CD4-positive, alpha-beta T cell treated with Interleukin-21 for 1 hour (primary cell): Measurements from ENCODE around the gene MRPS30.
"Not testable (repeated sequence)": the region's sequence is repeated elsewhere in the genome, so short reads cannot be mapped to it uniquely, and the experiment has no call there.

Source experiments
- DNase-seq: peaks from one replicate; pipeline ENCODE4 v3.0.0-alpha.2; 2020

Gene MRPS30

DNA sequence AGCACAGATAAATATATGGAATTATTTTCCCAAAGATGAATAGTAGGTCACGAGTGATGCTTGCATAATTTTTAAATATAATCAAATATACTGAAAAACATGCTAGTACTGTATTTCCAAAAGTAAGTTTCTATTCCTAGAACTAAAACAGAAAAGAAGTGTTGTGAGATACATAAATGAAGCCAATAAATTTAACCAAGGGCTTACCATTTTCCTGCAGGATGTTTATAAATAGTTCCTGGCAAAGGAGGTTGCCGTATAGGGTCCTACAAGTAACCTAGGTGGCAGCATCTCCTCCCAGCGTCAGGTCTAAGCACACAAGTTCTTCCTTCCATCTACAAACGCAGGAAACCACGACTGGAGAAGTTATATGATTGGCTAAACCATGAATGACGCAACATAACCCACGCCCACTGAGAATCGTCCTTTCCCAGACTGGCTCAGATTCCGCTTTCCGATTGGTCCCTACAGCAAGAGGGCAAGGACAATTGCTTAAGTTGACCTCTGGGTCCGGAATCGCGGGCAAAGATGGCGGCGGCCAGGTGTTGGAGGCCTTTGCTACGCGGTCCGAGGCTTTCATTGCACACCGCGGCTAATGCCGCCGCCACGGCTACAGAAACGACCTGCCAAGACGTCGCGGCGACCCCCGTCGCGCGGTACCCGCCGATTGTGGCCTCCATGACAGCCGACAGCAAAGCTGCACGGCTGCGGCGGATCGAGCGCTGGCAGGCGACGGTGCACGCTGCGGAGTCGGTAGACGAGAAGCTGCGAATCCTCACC lies at the start of gene MRPS30:
Gene MRPS30, plus strand, starts transcription at position 513 of the 780 bp plus-strand sequence. Its CDS starts 16 bp downstream, at position 529.
- peak; percentile 96 for DNase-seq

GRCh38 chr5:44769200-44769876 lies 39.4 kb upstream of the MRPS30 start:
- no peak for DNase-seq

- DNase-seq: no peak
These were observed 38.9 kb upstream of the MRPS30 start for GRCh38 chr5:44769877-44770209.

- no peak for DNase-seq
These were observed 37.7 kb upstream of the MRPS30 start for GRCh38 chr5:44770780-44771717.

DNA sequence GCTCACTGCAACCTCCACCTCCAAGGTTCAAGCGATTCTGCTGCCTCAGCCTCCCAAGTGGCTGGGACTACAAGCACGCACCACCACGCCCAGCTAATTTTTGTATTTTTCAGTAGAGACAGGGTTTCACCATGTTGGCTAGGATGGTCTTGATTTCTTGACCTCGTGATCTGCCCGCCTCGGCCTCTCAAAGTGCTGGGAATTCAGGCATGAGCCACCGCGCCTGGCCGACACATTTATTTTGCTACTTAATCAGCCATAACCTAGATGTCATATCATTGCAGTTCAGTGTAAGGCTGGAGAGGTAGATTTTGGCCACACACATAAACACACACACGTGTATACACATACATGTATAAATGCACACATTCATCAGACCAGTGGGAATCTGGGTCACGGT lies 36.4 kb upstream of the MRPS30 start:
- not testable (repeated sequence) for DNase-seq

- peak; percentile 27 for DNase-seq
These were observed 34.4 kb upstream of the MRPS30 start for GRCh38 chr5:44774279-44774880.

DNA sequence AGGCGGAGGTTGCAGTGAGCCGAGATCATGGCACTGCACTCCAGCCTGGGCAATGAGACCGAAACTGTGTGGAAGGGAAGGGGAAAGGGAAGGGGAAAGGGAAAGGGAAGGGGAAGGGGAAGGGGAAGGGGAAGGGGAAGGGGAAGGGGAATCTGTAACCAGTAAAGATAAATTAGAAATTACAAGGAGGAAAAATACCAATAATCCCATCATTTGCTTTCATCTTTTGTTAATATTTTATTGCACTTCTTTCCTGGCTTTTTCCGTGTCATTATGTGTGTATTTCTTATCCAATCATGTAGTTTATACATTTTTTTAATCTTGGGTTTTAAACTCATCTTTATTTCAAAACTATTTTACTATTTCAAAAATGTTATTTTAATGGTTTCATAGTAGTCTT lies 29.6 kb upstream of the MRPS30 start:
- no peak for DNase-seq

- no peak for DNase-seq
These were observed 25.0 kb upstream of the MRPS30 start for GRCh38 chr5:44783634-44784315.

DNA sequence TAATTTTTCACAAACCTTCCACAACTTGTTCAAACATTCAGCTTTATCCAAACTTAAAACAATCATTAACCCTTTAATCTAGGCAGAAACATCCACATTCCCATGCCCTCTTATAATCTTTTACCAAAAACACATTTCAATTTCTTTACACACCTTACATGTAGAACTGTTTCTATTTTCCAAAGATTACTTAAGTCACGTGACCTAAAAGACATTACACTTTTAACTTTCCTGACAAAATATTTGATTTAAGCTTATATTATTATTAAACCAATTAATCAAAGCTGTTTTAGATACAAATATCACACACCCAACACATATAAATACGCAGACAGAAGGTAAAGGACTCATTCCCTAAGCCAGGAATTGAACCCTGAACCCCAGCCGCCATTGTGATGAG lies 21.0 kb upstream of the MRPS30 start:
- DNase-seq: no peak

DNA sequence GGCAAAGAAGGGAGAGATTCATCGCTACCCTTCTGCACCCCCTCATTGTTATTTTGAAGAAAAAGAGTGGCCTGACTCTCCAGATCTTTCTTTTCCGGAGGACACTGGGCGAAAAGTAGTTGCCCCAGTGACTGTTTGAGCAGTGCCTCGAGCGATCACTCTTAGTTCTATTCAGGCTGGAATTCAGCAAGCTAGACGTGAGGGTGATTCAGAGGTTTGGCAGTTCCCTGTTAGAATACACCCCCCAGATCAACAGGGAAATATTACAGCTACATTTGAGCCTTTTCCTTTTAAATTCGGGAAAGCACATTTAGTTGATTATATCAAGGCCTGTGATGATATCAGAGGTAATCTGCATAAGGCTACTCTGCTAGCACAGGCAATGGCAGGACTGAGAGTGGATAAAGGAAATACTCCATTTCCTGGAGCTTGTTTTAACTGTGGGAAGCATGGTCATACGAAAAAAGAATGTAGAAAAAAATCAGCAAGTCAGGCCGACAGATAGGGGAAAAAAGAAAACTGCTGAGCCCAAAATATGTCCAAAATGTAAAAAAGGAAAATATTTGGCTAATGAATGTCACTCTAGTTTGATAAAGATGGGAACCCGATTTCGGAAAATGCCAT lies 19.3 kb upstream of the MRPS30 start:
- DNase-seq: not testable (repeated sequence)

GRCh38 chr5:44792031-44792673 lies 16.6 kb upstream of the MRPS30 start:
- not testable (repeated sequence) for DNase-seq

GRCh38 chr5:44794371-44794770 lies 14.4 kb upstream of the MRPS30 start:
- DNase-seq: no peak

DNA sequence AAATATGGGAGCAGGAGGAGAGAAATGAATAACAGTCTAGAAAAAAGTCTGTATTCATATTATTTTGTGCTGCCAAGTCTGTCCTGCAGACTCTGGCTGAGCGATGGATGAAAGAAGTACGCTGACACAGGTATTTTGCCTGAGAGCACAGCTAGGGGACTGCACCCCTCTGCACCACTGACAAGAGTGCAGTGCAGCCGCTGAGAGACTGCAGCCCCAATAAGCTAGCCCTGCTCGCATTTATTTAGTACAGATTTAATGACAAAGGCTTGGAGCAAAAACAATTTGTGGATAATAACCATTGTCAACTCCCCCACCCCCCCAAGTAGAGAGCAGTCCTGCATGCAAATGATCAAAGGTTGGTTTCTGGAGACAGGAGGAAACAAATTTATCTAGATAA lies 13.3 kb upstream of the MRPS30 start:
- no peak for DNase-seq

GRCh38 chr5:44797841-44798240 lies 10.9 kb upstream of the MRPS30 start:
- no peak for DNase-seq

- no peak for DNase-seq
These were observed 6.8 kb upstream of the MRPS30 start for GRCh38 chr5:44801992-44802391.

DNA sequence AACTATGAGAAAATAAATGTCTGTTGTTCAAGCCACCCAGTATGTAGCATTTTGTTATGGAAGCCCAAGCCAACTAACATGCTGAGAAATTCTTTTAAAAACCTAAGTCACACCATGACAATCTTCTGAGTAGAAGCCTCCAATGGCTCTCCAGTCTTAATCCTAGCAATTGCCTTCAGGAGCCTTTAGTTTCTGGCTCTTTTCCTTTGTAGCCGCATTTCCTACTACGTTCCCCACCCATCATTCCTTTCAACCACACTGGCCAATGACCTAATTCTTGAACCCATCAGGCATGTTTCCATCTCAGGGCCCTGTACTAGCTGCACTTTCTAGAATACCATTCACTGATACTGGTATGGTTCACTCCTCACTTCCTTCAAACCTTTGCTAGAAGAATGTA lies 2.1 kb upstream of the MRPS30 start:
- DNase-seq: no peak

DNA sequence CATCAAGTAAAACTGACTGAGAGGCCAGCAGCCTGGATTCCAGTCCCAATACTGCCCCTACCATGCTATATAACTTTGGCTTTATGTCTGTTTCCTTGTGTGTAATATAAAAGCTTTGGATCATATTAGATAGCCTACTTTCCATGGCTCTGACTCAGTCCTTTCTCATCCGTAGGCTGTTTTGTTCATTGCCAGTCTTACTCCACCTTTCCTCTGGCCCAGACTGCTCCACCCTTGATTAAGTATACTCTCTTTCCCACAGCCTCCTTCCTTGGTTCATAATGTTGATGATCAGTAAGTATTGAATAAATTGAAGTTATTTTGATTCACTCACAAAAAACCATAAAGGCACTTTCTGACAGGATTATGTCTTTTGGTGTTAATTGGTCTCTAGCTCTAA lies 1.5 kb upstream of the MRPS30 start:
- DNase-seq: no peak

DNA sequence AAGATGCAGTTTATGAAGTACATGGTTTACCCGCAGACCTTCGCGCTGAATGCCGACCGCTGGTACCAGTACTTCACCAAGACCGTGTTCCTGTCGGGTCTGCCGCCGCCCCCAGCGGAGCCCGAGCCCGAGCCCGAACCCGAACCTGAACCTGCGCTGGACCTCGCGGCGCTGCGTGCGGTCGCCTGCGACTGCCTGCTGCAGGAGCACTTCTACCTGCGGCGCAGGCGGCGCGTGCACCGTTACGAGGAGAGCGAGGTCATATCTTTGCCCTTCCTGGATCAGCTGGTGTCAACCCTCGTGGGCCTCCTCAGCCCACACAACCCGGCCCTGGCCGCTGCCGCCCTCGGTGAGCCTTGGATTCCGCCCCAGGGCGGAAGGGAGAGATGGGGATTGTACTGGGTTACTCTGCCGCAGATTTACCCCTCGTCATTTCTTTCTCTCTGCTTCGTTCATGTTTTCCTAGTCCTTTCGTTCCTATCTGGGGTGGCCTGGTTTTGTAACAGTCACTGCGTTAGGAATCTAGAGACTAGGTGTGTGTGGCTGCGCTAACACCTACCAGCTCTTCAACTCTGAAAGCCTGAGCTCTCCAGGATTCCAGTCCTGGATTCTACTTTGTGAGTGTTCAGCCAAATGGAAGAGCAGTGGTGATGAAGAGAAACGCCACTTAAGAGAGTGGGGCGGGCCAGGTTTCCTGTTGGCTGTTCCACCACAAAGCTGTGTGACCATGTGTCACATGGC lies 638 bp downstream of the MRPS30 start:
- DNase-seq: peak; percentile 41

DNA sequence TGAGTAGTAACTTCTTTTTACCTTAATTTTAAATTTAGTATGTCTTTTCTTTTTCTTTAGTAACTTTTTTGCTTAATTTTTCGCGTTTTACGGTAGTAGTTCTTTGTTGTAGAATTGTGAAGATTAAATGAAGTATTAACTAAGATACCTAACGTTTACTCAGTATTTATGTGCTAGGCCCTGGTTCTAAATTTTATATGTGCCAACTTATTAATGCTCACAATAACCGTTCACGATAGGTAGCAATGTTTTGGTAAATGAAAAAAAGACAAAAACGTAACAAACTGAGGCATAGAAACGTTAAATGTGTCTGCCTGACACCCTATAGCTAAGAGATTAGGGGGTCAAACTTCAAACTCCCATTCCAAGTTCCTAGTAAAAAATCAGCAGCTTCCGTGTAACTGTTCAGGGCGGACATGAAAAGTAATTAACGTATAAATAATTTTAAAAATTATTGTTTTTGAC lies 1.2 kb downstream of the MRPS30 start:
- DNase-seq: no peak

DNA sequence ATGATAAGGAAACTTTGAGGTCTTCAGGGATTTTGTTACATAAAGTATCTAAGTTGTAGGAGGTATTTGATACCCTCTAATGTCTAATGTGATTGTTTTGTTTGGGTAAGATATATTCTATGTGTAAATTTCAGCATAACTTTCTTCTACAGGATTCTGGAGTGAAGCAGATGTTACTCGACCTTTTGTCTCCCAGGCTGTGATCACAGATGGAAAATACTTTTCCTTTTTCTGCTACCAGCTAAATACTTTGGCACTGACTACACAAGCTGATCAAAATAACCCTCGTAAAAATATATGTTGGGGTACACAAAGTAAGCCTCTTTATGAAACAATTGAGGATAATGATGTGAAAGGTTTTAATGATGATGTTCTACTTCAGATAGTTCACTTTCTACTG lies 6.0 kb downstream of the MRPS30 start:
- DNase-seq: no peak

DNA sequence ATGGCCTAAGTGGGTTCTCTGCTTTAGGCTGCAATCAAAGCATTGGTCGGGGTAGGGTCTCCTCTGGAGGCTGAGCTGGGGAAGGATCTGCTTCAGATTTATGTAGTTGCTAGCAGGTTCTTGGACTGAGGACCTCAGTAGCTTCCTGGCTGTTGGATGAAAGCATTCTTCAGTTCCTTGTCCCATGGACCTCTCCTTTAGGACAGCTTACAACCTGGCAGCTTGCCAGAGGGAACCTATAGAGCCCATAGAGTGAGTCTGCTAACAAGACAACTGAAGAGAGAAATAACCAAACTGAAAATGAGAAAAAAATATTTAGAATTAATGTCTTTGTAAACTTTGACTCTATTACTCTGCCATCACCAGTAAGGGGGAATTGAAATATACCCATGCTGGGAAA lies 12.4 kb downstream of the MRPS30 start:
- DNase-seq: no peak
